Activated naive CD4-positive, alpha-beta T cell treated with anti-CD3 and anti-CD28 coated beads, Interleukin-2, amount 50 U/mL, for 24 hours (primary cell): Measurements from ENCODE around the gene MAGI3.

Experiments
- H3K27ac Mint-ChIP-seq: one replicate; pipeline ENCODE4 v1.8.0; 2021; ENCODE audit warnings: mild to moderate bottlenecking, mixed read lengths
- H3K27me3 Mint-ChIP-seq: one replicate; pipeline ENCODE4 v1.8.0; 2021; ENCODE audit warnings: mixed read lengths
- H3K36me3 Mint-ChIP-seq: one replicate; pipeline ENCODE4 v1.8.0; 2021; ENCODE audit warnings: mixed read lengths
- H3K4me1 Mint-ChIP-seq: one replicate; pipeline ENCODE4 v1.8.0; 2021; ENCODE audit warnings: mixed read lengths
- H3K4me3 Mint-ChIP-seq: one replicate; pipeline ENCODE4 v1.8.0; 2021; ENCODE audit warnings: mild to moderate bottlenecking, mixed read lengths
- H3K9me3 Mint-ChIP-seq: one replicate; pipeline ENCODE4 v1.8.0; 2021; ENCODE audit warnings: mixed read lengths

Gene MAGI3

GRCh38 chr1:113659556-113659955 is 269.2 kb downstream of the MAGI3 start:
- Mint-ChIP-seq H3K4me1 (no peaks in the 10 kb centered on the region), H3K27ac (no peak overlapping the region), H3K27me3 (no peaks in the 10 kb centered on the region), H3K4me3 (no peak overlapping the region), H3K9me3 (no peaks in the 10 kb centered on the region), H3K36me3 (peaks cover 3% of the 10 kb centered on the region)

GRCh38 chr1:113660088-113660487 is 269.8 kb downstream of the MAGI3 start:
- Mint-ChIP-seq H3K9me3 (no peaks in the 10 kb centered on the region), H3K27me3 (no peaks in the 10 kb centered on the region), H3K36me3 (peaks cover 3% of the 10 kb centered on the region), H3K27ac (no peak overlapping the region), H3K4me1 (no peaks in the 10 kb centered on the region), H3K4me3 (no peak overlapping the region)

- Mint-ChIP-seq H3K27ac (peak overlapping the region; percentile 18), H3K4me3 (no peak overlapping the region), H3K9me3 (no peaks in the 10 kb centered on the region), H3K36me3 (peaks cover 5% of the 10 kb centered on the region), H3K27me3 (no peaks in the 10 kb centered on the region), H3K4me1 (no peaks in the 10 kb centered on the region)
These were observed 271.8 kb downstream of the MAGI3 start for GRCh38 chr1:113662101-113662500.

GRCh38 chr1:113663165-113663951 is 273.0 kb downstream of the MAGI3 start:
- Mint-ChIP-seq H3K4me3 (no peak overlapping the region), H3K27me3 (no peaks in the 10 kb centered on the region), H3K9me3 (no peaks in the 10 kb centered on the region), H3K27ac (no peak overlapping the region), H3K4me1 (no peaks in the 10 kb centered on the region), H3K36me3 (peaks cover 5% of the 10 kb centered on the region)

- H3K4me1 Mint-ChIP-seq = no peaks in the 10 kb centered on the region
- H3K4me3 Mint-ChIP-seq = no peak overlapping the region
- no peaks in the 10 kb centered on the region for H3K27me3 Mint-ChIP-seq
- H3K9me3 Mint-ChIP-seq = no peaks in the 10 kb centered on the region
- H3K36me3 Mint-ChIP-seq = peaks cover 5% of the 10 kb centered on the region
- no peak overlapping the region for H3K27ac Mint-ChIP-seq
These were observed 274.8 kb downstream of the MAGI3 start for GRCh38 chr1:113665071-113665470.

GRCh38 chr1:113666126-113666525 is 275.8 kb downstream of the MAGI3 start:
- H3K9me3 Mint-ChIP-seq = no peaks in the 10 kb centered on the region
- no peaks in the 10 kb centered on the region for H3K4me1 Mint-ChIP-seq
- H3K27me3 Mint-ChIP-seq = no peaks in the 10 kb centered on the region
- H3K36me3 Mint-ChIP-seq = peaks cover 1% of the 10 kb centered on the region
- no peak overlapping the region for H3K4me3 Mint-ChIP-seq
- no peak overlapping the region for H3K27ac Mint-ChIP-seq

GRCh38 chr1:113669988-113670387 is 279.7 kb downstream of the MAGI3 start:
- Mint-ChIP-seq H3K27ac (no peak overlapping the region), H3K27me3 (no peaks in the 10 kb centered on the region), H3K4me1 (no peaks in the 10 kb centered on the region), H3K36me3 (peaks cover 1% of the 10 kb centered on the region), H3K4me3 (no peak overlapping the region), H3K9me3 (no peaks in the 10 kb centered on the region)

GRCh38 chr1:113670650-113671049 is 280.3 kb downstream of the MAGI3 start:
- Mint-ChIP-seq H3K4me3 (no peak overlapping the region), H3K36me3 (no peaks in the 10 kb centered on the region)

GRCh38 chr1:113672491-113672890 is 282.2 kb downstream of the MAGI3 start:
- Mint-ChIP-seq H3K27ac (no peak overlapping the region), H3K36me3 (no peaks in the 10 kb centered on the region), H3K27me3 (no peaks in the 10 kb centered on the region), H3K4me3 (no peak overlapping the region), H3K4me1 (no peaks in the 10 kb centered on the region), H3K9me3 (no peaks in the 10 kb centered on the region)

More at GRCh38 chr1:113670650-113671049, 280.3 kb downstream of the MAGI3 start:
- no peaks in the 10 kb centered on the region for H3K4me1 Mint-ChIP-seq
- H3K9me3 Mint-ChIP-seq = no peaks in the 10 kb centered on the region
- H3K27ac Mint-ChIP-seq = no peak overlapping the region
- H3K27me3 Mint-ChIP-seq = no peaks in the 10 kb centered on the region

GRCh38 chr1:113674591-113674990 is 284.3 kb downstream of the MAGI3 start:
- no peaks in the 10 kb centered on the region for H3K4me1 Mint-ChIP-seq
- no peaks in the 10 kb centered on the region for H3K27me3 Mint-ChIP-seq
- H3K9me3 Mint-ChIP-seq = no peaks in the 10 kb centered on the region
- no peak overlapping the region for H3K27ac Mint-ChIP-seq
- H3K36me3 Mint-ChIP-seq = no peaks in the 10 kb centered on the region
- no peak overlapping the region for H3K4me3 Mint-ChIP-seq

GRCh38 chr1:113675302-113675701 is 285.0 kb downstream of the MAGI3 start:
- H3K36me3 Mint-ChIP-seq = no peaks in the 10 kb centered on the region
- no peaks in the 10 kb centered on the region for H3K27me3 Mint-ChIP-seq
- no peak overlapping the region for H3K4me3 Mint-ChIP-seq
- no peaks in the 10 kb centered on the region for H3K9me3 Mint-ChIP-seq
- peak overlapping the region; percentile 9 for H3K27ac Mint-ChIP-seq
- no peaks in the 10 kb centered on the region for H3K4me1 Mint-ChIP-seq

GRCh38 chr1:113676524-113676923 is 286.2 kb downstream of the MAGI3 start:
- H3K36me3 Mint-ChIP-seq = no peaks in the 10 kb centered on the region
- H3K4me1 Mint-ChIP-seq = no peaks in the 10 kb centered on the region
- no peak overlapping the region for H3K27ac Mint-ChIP-seq
- H3K9me3 Mint-ChIP-seq = no peaks in the 10 kb centered on the region
- H3K27me3 Mint-ChIP-seq = no peaks in the 10 kb centered on the region
- H3K4me3 Mint-ChIP-seq = no peak overlapping the region

- no peak overlapping the region for H3K4me3 Mint-ChIP-seq
- H3K4me1 Mint-ChIP-seq = no peaks in the 10 kb centered on the region
- no peak overlapping the region for H3K27ac Mint-ChIP-seq
- no peaks in the 10 kb centered on the region for H3K9me3 Mint-ChIP-seq
- H3K36me3 Mint-ChIP-seq = no peaks in the 10 kb centered on the region
- no peaks in the 10 kb centered on the region for H3K27me3 Mint-ChIP-seq
These were observed 287.2 kb downstream of the MAGI3 start for GRCh38 chr1:113677250-113678158.

GRCh38 chr1:113678159-113678469 is 287.8 kb downstream of the MAGI3 start:
- Mint-ChIP-seq H3K9me3 (no peaks in the 10 kb centered on the region), H3K27ac (no peak overlapping the region), H3K4me1 (no peaks in the 10 kb centered on the region)

GRCh38 chr1:113681596-113682337 is 291.5 kb downstream of the MAGI3 start:
- no peaks in the 10 kb centered on the region for H3K27me3 Mint-ChIP-seq
- no peak overlapping the region for H3K4me3 Mint-ChIP-seq
- no peak overlapping the region for H3K27ac Mint-ChIP-seq
- no peaks in the 10 kb centered on the region for H3K4me1 Mint-ChIP-seq
- H3K36me3 Mint-ChIP-seq = no peaks in the 10 kb centered on the region
- no peaks in the 10 kb centered on the region for H3K9me3 Mint-ChIP-seq

More at GRCh38 chr1:113678159-113678469, 287.8 kb downstream of the MAGI3 start:
- Mint-ChIP-seq H3K4me3 (no peak overlapping the region), H3K36me3 (no peaks in the 10 kb centered on the region), H3K27me3 (no peaks in the 10 kb centered on the region)
